H9 (cell line): ENCODE measurements around the gene SLC2A9. TPM values are rescaled to one million over a fixed set of nuclear protein-coding genes. Genes with fewer than 3 reads are reported as not detected.

ENCODE experiments used
- DNase-seq: peaks from one replicate; pipeline ENCODE4 v3.0.0-alpha.2; 2017
- H2AFZ ChIP-seq: one replicate; pipeline ENCODE4 v1.6.1; 2013; ENCODE audit warnings: mild to moderate bottlenecking, low read length, control low read depth, moderate library complexity
- H2AK5ac ChIP-seq: 2 replicates; pipeline ENCODE4 v1.6.1; 2013; ENCODE audit warnings: low read length, control low read depth, mixed read lengths; ENCODE audit not compliant: insufficient read length
- H2BK120ac ChIP-seq: one replicate; pipeline ENCODE4 v1.6.1; 2013; ENCODE audit warnings: low read depth, mild to moderate bottlenecking, low read length, control low read depth, inconsistent platforms; ENCODE audit not compliant: poor library complexity, severe bottlenecking
- H2BK12ac ChIP-seq: 2 replicates; pipeline ENCODE4 v1.6.1; 2013; ENCODE audit warnings: low read length, control low read depth, mixed read lengths, low read depth; ENCODE audit not compliant: insufficient read length
- H2BK15ac ChIP-seq: 2 replicates; pipeline ENCODE4 v1.6.1; 2013; ENCODE audit warnings: low read depth, low read length, control low read depth
- H2BK20ac ChIP-seq: one replicate; pipeline ENCODE4 v1.6.1; 2013; ENCODE audit warnings: low read depth, mild to moderate bottlenecking, low read length, control low read depth, inconsistent platforms; ENCODE audit not compliant: poor library complexity, severe bottlenecking
- H2BK5ac ChIP-seq: 2 replicates; pipeline ENCODE4 v1.6.1; 2013; ENCODE audit warnings: low read length, control low read depth, mixed read lengths; ENCODE audit not compliant: insufficient read length
- H3K14ac ChIP-seq: 2 replicates; pipeline ENCODE4 v1.6.1; 2013; ENCODE audit warnings: low read length, control low read depth; ENCODE audit not compliant: insufficient read depth
- H3K18ac ChIP-seq: 2 replicates; pipeline ENCODE4 v1.6.1; 2013; ENCODE audit warnings: low read depth, mild to moderate bottlenecking, mixed read lengths, low read length, control low read depth; ENCODE audit not compliant: insufficient read length
- H3K23ac ChIP-seq: 2 replicates; pipeline ENCODE4 v1.6.1; 2013; ENCODE audit warnings: low read length, control low read depth, mixed read lengths, low read depth; ENCODE audit not compliant: insufficient read length
- H3K23me2 ChIP-seq: 2 replicates; pipeline ENCODE4 v1.6.1; 2013; ENCODE audit warnings: low read depth, mild to moderate bottlenecking, mixed read lengths, low read length, control low read depth; ENCODE audit not compliant: insufficient read length, poor library complexity, severe bottlenecking
- H3K27ac ChIP-seq: 2 replicates; pipeline ENCODE4 v1.5.1; 2013; ENCODE audit warnings: low read length, control low read depth, mixed read lengths, low read depth; ENCODE audit not compliant: insufficient read length
- H3K27me3 ChIP-seq: 2 replicates; pipeline ENCODE4 v1.6.1; 2013; ENCODE audit warnings: low read length, control low read depth, inconsistent platforms; ENCODE audit not compliant: insufficient read depth
- H3K4ac ChIP-seq: 2 replicates; pipeline ENCODE4 v1.6.1; 2013; ENCODE audit warnings: low read depth, mild to moderate bottlenecking, control low read depth, inconsistent platforms, low read length, moderate library complexity
- H3K4me1 ChIP-seq: 2 replicates; pipeline ENCODE4 v1.6.1; 2013; ENCODE audit warnings: low read length, control low read depth, inconsistent platforms; ENCODE audit not compliant: insufficient read depth
- H3K4me2 ChIP-seq: 2 replicates; pipeline ENCODE4 v1.6.1; 2013; ENCODE audit warnings: low read length, control low read depth, mixed read lengths; ENCODE audit not compliant: insufficient read length, insufficient read depth
- H3K56ac ChIP-seq: 2 replicates; pipeline ENCODE4 v1.6.1; 2013; ENCODE audit warnings: low read depth, mild to moderate bottlenecking, mixed read lengths, low read length, control low read depth; ENCODE audit not compliant: insufficient read length
- H3K79me1 ChIP-seq: 2 replicates; pipeline ENCODE4 v1.6.1; 2013; ENCODE audit warnings: low read depth, mild to moderate bottlenecking, moderate library complexity, low read length, control low read depth, inconsistent platforms; ENCODE audit not compliant: insufficient read depth, poor library complexity, severe bottlenecking
- H3K79me2 ChIP-seq: 2 replicates; pipeline ENCODE4 v1.6.1; 2013; ENCODE audit warnings: low read length, control low read depth, inconsistent platforms; ENCODE audit not compliant: insufficient read depth
- H3K9ac ChIP-seq: 2 replicates; pipeline ENCODE4 v1.6.1; 2013; ENCODE audit warnings: low read length, control low read depth, mixed read lengths; ENCODE audit not compliant: insufficient read length; ENCODE audit errors: extremely low read depth
- H3K9me3 ChIP-seq: one replicate; pipeline ENCODE4 v1.6.1; 2013; ENCODE audit warnings: low read depth, low read length, inconsistent platforms; ENCODE audit not compliant: control insufficient read depth
- H3T11ph ChIP-seq: one replicate; pipeline ENCODE4 v1.6.1; 2013; ENCODE audit warnings: mild to moderate bottlenecking, low read length, control low read depth, inconsistent platforms
- H4K20me1 ChIP-seq: one replicate; pipeline ENCODE4 v1.6.1; 2013; ENCODE audit not compliant: control insufficient read depth, insufficient read length, insufficient read depth
- H4K5ac ChIP-seq: 2 replicates; pipeline ENCODE4 v1.6.1; 2013; ENCODE audit warnings: low read depth, mild to moderate bottlenecking, mixed read lengths, low read length, control low read depth; ENCODE audit not compliant: insufficient read length
- H4K8ac ChIP-seq: replicated peaks from 2 replicates; pipeline ENCODE4 v1.6.1; 2013; ENCODE audit warnings: low read length, control low read depth, mixed read lengths, low read depth; ENCODE audit not compliant: insufficient read length
- H4K91ac ChIP-seq: 2 replicates; pipeline ENCODE4 v1.6.1; 2013; ENCODE audit warnings: low read depth, mild to moderate bottlenecking, moderate library complexity, mixed read lengths, low read length, control low read depth; ENCODE audit not compliant: insufficient read length
- H3K27ac Mint-ChIP-seq, 3 experiments: 2 replicates in 2 of 3; 3 replicates in 1 of 3; pipeline ENCODE4 v1.8.0; 2020 to 2021; ENCODE audit warnings: mixed read lengths in 3 of 3, mild to moderate bottlenecking in 1 of 3, moderate library complexity in 1 of 3
- H3K27me3 Mint-ChIP-seq: 2 replicates; pipeline ENCODE4 v1.8.0; 2021; ENCODE audit warnings: low read depth, mild to moderate bottlenecking, moderate library complexity, mixed read lengths
- H3K36me3 Mint-ChIP-seq, 3 experiments: 2 replicates in 2 of 3; 3 replicates in 1 of 3; pipeline ENCODE4 v1.8.0; 2020 to 2021; ENCODE audit warnings: low read depth in 3 of 3, mixed read lengths in 3 of 3; ENCODE audit not compliant: insufficient read depth in 1 of 3
- H3K4me1 Mint-ChIP-seq, 2 experiments: 2 replicates each; pipeline ENCODE4 v1.8.0; 2020; ENCODE audit warnings: mixed read lengths in 2 of 2
- H3K4me3 Mint-ChIP-seq, 2 experiments: 2 replicates in 1 of 2; 3 replicates in 1 of 2; pipeline ENCODE4 v1.8.0; 2020 to 2021; ENCODE audit warnings: mild to moderate bottlenecking in 2 of 2, mixed read lengths in 2 of 2, moderate library complexity in 1 of 2
- H3K9me3 Mint-ChIP-seq, 2 experiments: 2 replicates in 1 of 2; 3 replicates in 1 of 2; pipeline ENCODE4 v1.8.0; 2020; ENCODE audit warnings: mild to moderate bottlenecking in 2 of 2, mixed read lengths in 2 of 2, moderate library complexity in 1 of 2
- CTCF ChIP-seq: fragments of 200-600 bp; sonication (generic); conservative IDR thresholded peaks from 3 replicates; pipeline ENCODE4 v1.8.0; 2021; ENCODE audit warnings: antibody characterized with exemption, mild to moderate bottlenecking
- WGBS: extraction: QIAGEN DNeasy Blood & Tissue Kit; methylation state at CpG from one replicate; pipeline ENCODE4 v1.1.7; 2013; ENCODE audit warnings: missing lambda C conversion rate, low lambda C conversion rate, mixed read lengths; ENCODE audit not compliant: insufficient read length; ENCODE audit errors: extremely low coverage; 5-methylcytosine and 5-hydroxymethylcytosine counted together
- total RNA-seq: library from RNA; stranded (reverse); gene quantifications from 2 replicates; pipeline ENCODE4 v1.2.1, GENCODE V29; 2021

The SLC2A9 gene
- total RNA-seq, 1 experiment from 2014 or later, result 0.79 TPM

GRCh38 chr4:9820343-9820742 lies 201.0 kb downstream of the SLC2A9 start:
- no peak overlapping the region for H2BK5ac ChIP-seq
- no peak overlapping the region for H4K8ac ChIP-seq
- H3K18ac ChIP-seq, result no peak overlapping the region
- Mint-ChIP-seq H3K9me3 (peaks cover 1 to 3% of the 10 kb centered on the region in 2 experiments; a peak in 1 of 5 replicates), H3K4me3 (no peak overlapping the region), H3K4me1 (no peaks in the 10 kb centered on the region), H3K27me3 (peaks cover 1% of the 10 kb centered on the region; the same call in 1 of the 2 replicates), H3K27ac (no peak overlapping the region), H3K36me3 (no peaks in the 10 kb centered on the region)
- H3T11ph ChIP-seq, result no peak overlapping the region
- no CpG with 5 or more reads among the region's 5 CpGs for WGBS
- H3K4me2 ChIP-seq, result no peak overlapping the region
- DNase-seq, result no peak
- TF ChIP-seq CTCF, result no peak
- H2BK15ac ChIP-seq, result no peak overlapping the region
- H3K9ac ChIP-seq, result no peak overlapping the region
- no peak overlapping the region for H2AFZ ChIP-seq
- H3K14ac ChIP-seq, result no peak overlapping the region
- no peak overlapping the region for H2BK20ac ChIP-seq
- H2BK120ac ChIP-seq, result no peak overlapping the region
- H3K56ac ChIP-seq, result no peak overlapping the region
- no peak overlapping the region for H2AK5ac ChIP-seq
- no peaks in the 10 kb centered on the region for H3K27me3 ChIP-seq
- no peaks in the 10 kb centered on the region for H3K79me2 ChIP-seq
- no peaks in the 10 kb centered on the region for H4K20me1 ChIP-seq
- H2BK12ac ChIP-seq, result no peak overlapping the region
- no peaks in the 10 kb centered on the region for H3K4me1 ChIP-seq
- no peak overlapping the region for H3K23ac ChIP-seq
- no peak overlapping the region for H3K4ac ChIP-seq
- no peak overlapping the region for H4K91ac ChIP-seq
- H3K79me1 ChIP-seq, result no peaks in the 10 kb centered on the region
- H4K5ac ChIP-seq, result no peak overlapping the region
- H3K27ac ChIP-seq, result no peak overlapping the region
- H3K9me3 ChIP-seq, result no peaks in the 10 kb centered on the region
- no peaks in the 10 kb centered on the region for H3K23me2 ChIP-seq
